GM12878 (cell line): Measurements from ENCODE around the gene RANBP17. TPM values are rescaled to one million over a fixed set of nuclear protein-coding genes. Genes with fewer than 3 reads are reported as not detected.

Experiments used
- ATAC-seq: fragments of 200-7000 bp; cut with Tn5 transposase; 3 replicates; pipeline ENCODE4 v1.9.1; 2020; ENCODE audit warnings: mild to moderate bottlenecking, moderate library complexity
- BruUV-seq: library from RNA; stranded (reverse); fragments of 400-500 nt; replicated peaks from 2 replicates; lab custom pipeline; 2021; lab: Mats Ljungman, UMichigan
- CTCF ChIA-PET: fragments of 300-600 bp; sonication (Branson Sonifier 250); formaldehyde crosslinking; extraction: SDS; loops from one replicate; lab custom pipeline; 2021; ENCODE audit warnings: inconsistent platforms; lab: Yijun Ruan, JAX
- POLR2A ChIA-PET: fragments of 350-600 bp; formaldehyde crosslinking; extraction: SDS; loops from one replicate; lab custom pipeline; 2021; ENCODE audit warnings: inconsistent platforms; lab: Charles Lee
- RAD21 ChIA-PET: fragments of 300-600 bp; sonication (Branson Sonifier 250); formaldehyde crosslinking; loops from one replicate; lab custom pipeline; 2023; ENCODE audit warnings: antibody characterized with exemption; ENCODE audit not compliant: unreplicated experiment; lab: Charles Lee
- SMC1A ChIA-PET: fragments of 300-600 bp; sonication (Branson Sonifier 250); formaldehyde crosslinking; loops from one replicate; lab custom pipeline; 2023; ENCODE audit not compliant: unreplicated experiment, uncharacterized antibody; lab: Charles Lee
- DNase-seq: peaks from one replicate; pipeline ENCODE4 v3.0.0-alpha.2; 2011; ENCODE audit warnings: low read depth, low spot score
- FAIRE-seq: peaks from 3 replicates; lab custom pipeline; 2011; peaks lifted over from hg19 to GRCh38; lab: Jason Lieb, UNC
- H2AFZ ChIP-seq: 2 replicates; pipeline ENCODE4 v1.6.0; 2011; ENCODE audit warnings: low read depth, low read length, control low read depth; ENCODE audit not compliant: control insufficient read depth
- H3K27ac ChIP-seq: 2 replicates; pipeline ENCODE4 v1.5.1; 2011; ENCODE audit warnings: control low read depth; ENCODE audit not compliant: control insufficient read depth, insufficient read depth
- H3K27me3 ChIP-seq, 2 experiments: replicated peaks in 1 of 2; 2 replicates each; pipeline versions ENCODE4 v1.6.0 to v1.6.1; 2011; ENCODE audit warnings: low read length in 1 of 2; ENCODE audit not compliant: control insufficient read depth in 2 of 2, insufficient read depth in 2 of 2
- H3K36me3 ChIP-seq, 2 experiments: 2 replicates each; pipeline ENCODE4 v1.5.1; 2011; ENCODE audit warnings: low read length in 1 of 2; ENCODE audit not compliant: control insufficient read depth in 2 of 2, insufficient read depth in 2 of 2
- H3K4me1 ChIP-seq: 2 replicates; pipeline ENCODE4 v1.6.1; 2011; ENCODE audit warnings: mild to moderate bottlenecking, low read length, moderate library complexity, mixed read lengths; ENCODE audit not compliant: control insufficient read depth, insufficient read depth
- H3K4me2 ChIP-seq: 2 replicates; pipeline ENCODE4 v1.6.0; 2011; ENCODE audit warnings: control low read depth; ENCODE audit not compliant: control insufficient read depth, insufficient read depth
- H3K4me3 ChIP-seq: fragments of 200-600 bp; sonication (generic); 2 replicates; pipeline ENCODE4 v1.5.1; 2016
- H3K79me2 ChIP-seq: 2 replicates; pipeline ENCODE4 v1.6.0; 2011; ENCODE audit warnings: low read length; ENCODE audit not compliant: control insufficient read depth, insufficient read depth
- H3K9ac ChIP-seq: 2 replicates; pipeline ENCODE4 v1.8.0; 2011; ENCODE audit warnings: low read length, control low read depth, mixed read lengths; ENCODE audit not compliant: control insufficient read depth, insufficient read depth
- H3K9me3 ChIP-seq: replicated peaks from 3 replicates; pipeline ENCODE4 v1.5.1; 2011; ENCODE audit warnings: mild to moderate bottlenecking, low read length; ENCODE audit not compliant: control insufficient read depth, insufficient read depth
- H4K20me1 ChIP-seq: 2 replicates; pipeline ENCODE4 v1.6.0; 2011; ENCODE audit not compliant: control insufficient read depth, insufficient read depth
- ATF7 ChIP-seq: fragments of 450-650 bp; IDR thresholded peaks from 2 replicates; pipeline ENCODE4 v1.6.1; 2016; ENCODE audit warnings: low read depth, mild to moderate bottlenecking
- CBX5 ChIP-seq: sonication (generic); IDR thresholded peaks from 2 replicates; pipeline ENCODE4 v1.6.1; 2016; ENCODE audit warnings: low read depth, moderate library complexity, mild to moderate bottlenecking, inconsistent platforms
- CREM ChIP-seq: IDR thresholded peaks from 2 replicates; pipeline ENCODE4 v1.6.1; 2014; ENCODE audit warnings: antibody characterized with exemption, low read depth
- EED ChIP-seq: sonication (generic); IDR thresholded peaks from 2 replicates; pipeline ENCODE4 v1.6.1; 2016; ENCODE audit warnings: antibody characterized with exemption, low read depth
- EP300 ChIP-seq, 2 experiments: fragments of 150-350 bp in 1 of 2; IDR thresholded peaks; 2 replicates each; pipeline ENCODE4 v1.6.1; 2011 to 2012; ENCODE audit warnings: low read depth in 2 of 2, low read length in 2 of 2, borderline replicate concordance in 1 of 2, improper control_type of control experiment in 1 of 2, inconsistent platforms in 1 of 2; ENCODE audit not compliant: control insufficient read depth in 1 of 2
- ETV6 ChIP-seq, 2 experiments: fragments of 450-650 bp in 1 of 2; IDR thresholded peaks in 1 of 2; conservative IDR thresholded peaks in 1 of 2; 2 replicates each; pipeline ENCODE4 v1.6.1; 2014; ENCODE audit warnings: antibody characterized with exemption in 1 of 2, borderline replicate concordance in 1 of 2, low read depth in 1 of 2, mild to moderate bottlenecking in 1 of 2, moderate library complexity in 1 of 2
- HCFC1 ChIP-seq: fragments of 150-350 bp; IDR thresholded peaks from 2 replicates; pipeline ENCODE4 v1.6.1; 2014; ENCODE audit warnings: low read length
- JUNB ChIP-seq: IDR thresholded peaks from 2 replicates; pipeline ENCODE4 v1.6.1; 2016; ENCODE audit warnings: antibody characterized with exemption, mild to moderate bottlenecking
- MEF2B ChIP-seq: fragments of 450-650 bp; IDR thresholded peaks from 2 replicates; pipeline ENCODE4 v1.6.1; 2018; ENCODE audit warnings: mild to moderate bottlenecking, moderate library complexity; ENCODE audit not compliant: partially characterized antibody, poor library complexity, severe bottlenecking
- MTA2 ChIP-seq: fragments of 450-650 bp; IDR thresholded peaks from 2 replicates; pipeline ENCODE4 v1.6.1; 2016; ENCODE audit warnings: low read depth, mild to moderate bottlenecking, moderate library complexity
- MXI1 ChIP-seq: fragments of 150-350 bp; IDR thresholded peaks from 2 replicates; pipeline ENCODE4 v1.6.1; 2011; ENCODE audit warnings: low read depth, mild to moderate bottlenecking, inconsistent platforms, low read length, improper control_type of control experiment
- MYB ChIP-seq: fragments of 150-350 bp; IDR thresholded peaks from 2 replicates; pipeline ENCODE4 v1.6.1; 2014; ENCODE audit warnings: mild to moderate bottlenecking, low read depth, low read length, borderline replicate concordance
- NBN ChIP-seq: fragments of 450-650 bp; IDR thresholded peaks from 2 replicates; pipeline ENCODE4 v1.6.1; 2016
- NFIC ChIP-seq: IDR thresholded peaks from 2 replicates; pipeline ENCODE4 v1.6.1; 2012; ENCODE audit warnings: low read depth, mild to moderate bottlenecking, inconsistent platforms, low read length, moderate library complexity
- PML ChIP-seq: IDR thresholded peaks from 2 replicates; pipeline ENCODE4 v1.6.1; 2012; ENCODE audit warnings: low read length, inconsistent platforms
- RELA ChIP-seq: fragments of 450-650 bp; IDR thresholded peaks from 2 replicates; pipeline ENCODE4 v1.8.0; 2014; ENCODE audit warnings: borderline replicate concordance; ENCODE audit not compliant: partially characterized antibody
- SMAD5 ChIP-seq: IDR thresholded peaks from 2 replicates; pipeline ENCODE4 v1.6.1; 2016; ENCODE audit warnings: antibody characterized with exemption, low read depth
- SMARCA5 ChIP-seq: fragments of 450-650 bp; IDR thresholded peaks from 2 replicates; pipeline ENCODE4 v1.6.1; 2017; ENCODE audit warnings: mild to moderate bottlenecking
- SRF ChIP-seq, 2 experiments: IDR thresholded peaks; 2 replicates each; pipeline ENCODE4 v1.6.1; 2011; ENCODE audit warnings: low read depth in 2 of 2, low read length in 2 of 2, mild to moderate bottlenecking in 1 of 2, moderate library complexity in 1 of 2
- TARDBP ChIP-seq: IDR thresholded peaks from 2 replicates; pipeline ENCODE4 v1.6.1; 2016; ENCODE audit warnings: borderline replicate concordance
- TBL1XR1 ChIP-seq: IDR thresholded peaks from 2 replicates; pipeline ENCODE4 v1.6.1; 2012; ENCODE audit warnings: low read depth, low read length, improper control_type of control experiment
- ZNF384 ChIP-seq: IDR thresholded peaks from 2 replicates; pipeline ENCODE4 v1.6.1; 2012; ENCODE audit warnings: low read depth, mild to moderate bottlenecking, low read length, improper control_type of control experiment, borderline replicate concordance
- WGBS: methylation state at CpG from one replicate; pipeline ENCODE4 v1.1.6; 2016; ENCODE audit warnings: low lambda C conversion rate; ENCODE audit not compliant: insufficient replicate concordance, insufficient coverage; ENCODE audit errors: missing lambda C conversion rate; 5-methylcytosine and 5-hydroxymethylcytosine counted together
- in situ Hi-C: fragments of 300-500 bp; cut with MboI; formaldehyde crosslinking; loops from 9 replicates; pipeline ENCODE4 v1.14.3; 2018; ENCODE audit warnings: mixed read lengths
- intact Hi-C: fragments of 100-400 bp; cut with micrococcal nuclease; formaldehyde crosslinking; loops from one replicate; pipeline ENCODE4 v1.14.2; 2022; ENCODE audit not compliant: unreplicated experiment
- polyA plus RNA-seq, 11 experiments: library from polyadenylated mRNA; depleted of rRNA in 4 of 11; unstranded in 6 of 11; stranded (reverse) in 5 of 11; fragments of >200 nt; fragmentation: Nextera tagmentation in 4 of 11; fragmentation: Illumina TruSeq in 1 of 11; extraction: Ambion mirVana in 4 of 11; extraction: Trizol in 1 of 11; gene quantifications; 1 replicate in 1 of 11; 2 replicates in 10 of 11; pipeline versions ENCODE4 v1.2.1 to v1.2.3, GENCODE V29; 2011 to 2016; ENCODE audit warnings: inconsistent platforms in 2 of 11, missing spikeins in 2 of 11, low read depth in 1 of 11
- total RNA-seq, 4 experiments: library from RNA; depleted of rRNA in 3 of 4; stranded (reverse); fragments of >200 nt in 3 of 4; fragmentation: Illumina TruSeq in 1 of 4; extraction: Trizol in 1 of 4; gene quantifications; 2 replicates each; pipeline versions ENCODE4 v1.2.1 to v1.2.3, GENCODE V29; 2013 to 2021

RANBP17 gene
- total and polyA plus RNA-seq, 10 of the 15 experiments (the other 5 are each of a cell fraction or from before 2014, with no cell fraction given), result 0.10 TPM; not detected in 9

- TF ChIP-seq EED (no peak), SMARCA5 (no peak), SRF (IDR thresholded peaks at IDR 0.05; ENCODE audit: low read depth in 2 of 2, low read length in 2 of 2) (no peak), MTA2 (no peak), PML (no peak), MEF2B (no peak), NBN (no peak), ETV6 (conservative IDR thresholded peaks at IDR 0.05 in 1 of 2, IDR thresholded peaks at IDR 0.05 in 1 of 2; ENCODE audit: borderline replicate concordance in 1 of 2, low read depth in 1 of 2) (no peak)
Observed at GRCh38 chr5:171050916-171051315, 189.1 kb downstream of the RANBP17 start (continued).

GRCh38 chr5:171055875-171056454 lies 194.1 kb downstream of the RANBP17 start:
- Histone ChIP-seq H3K9me3 (no peaks in the 10 kb centered on the region), H3K9ac (no peak overlapping the region), H3K4me2 (no peak overlapping the region), H3K79me2 (no peaks in the 10 kb centered on the region), H3K27ac (no peak overlapping the region), H2AFZ (no peak overlapping the region), H4K20me1 (no peaks in the 10 kb centered on the region), H3K4me1 (no peaks in the 10 kb centered on the region), H3K36me3 (no peaks in the 10 kb centered on the region), H3K27me3 (no peaks in the 10 kb centered on the region; a peak in 1 of 4 replicates), H3K4me3 (no peak overlapping the region)
- in situ Hi-C loops, result no loop called here
- DNase-seq (no peak), ATAC-seq (no peak), FAIRE-seq (no peak)
- ChIA-PET CTCF (no interaction called here), POLR2A (no interaction called here), SMC1A (no interaction called here), RAD21 (no interaction called here)
- intact Hi-C loops, result no loop called here
- 37% methylated on average over 3 of the region's 3 CpGs for WGBS
- TF ChIP-seq ZNF384 (no peak), EP300 (IDR thresholded peaks at IDR 0.05; ENCODE audit: borderline replicate concordance in 1 of 2, control insufficient read depth in 1 of 2, low read depth in 2 of 2, low read length in 2 of 2) (no peak), NFIC (no peak), CREM (no peak), SMAD5 (no peak), TARDBP (no peak), HCFC1 (no peak), TBL1XR1 (no peak), CBX5 (no peak), JUNB (no peak), RELA (no peak), MEF2B (no peak), ATF7 (no peak), MYB (no peak), MXI1 (no peak)
- no TSS peak for BruUV-seq
